Endodermal cell (in vitro differentiated cells): ENCODE data around the gene SLC25A46. TPM values are rescaled to one million over a fixed set of nuclear protein-coding genes. Genes with fewer than 3 reads are reported as not detected.

Source experiments
- DNase-seq: peaks from one replicate; pipeline ENCODE4 v3.0.0-alpha.2; 2017
- H3K27ac ChIP-seq: 2 replicates; pipeline ENCODE4 v1.5.1; 2013; ENCODE audit warnings: mild to moderate bottlenecking, low read depth, low read length, moderate library complexity
- H3K27me3 ChIP-seq: 2 replicates; pipeline ENCODE4 v1.6.1; 2013; ENCODE audit warnings: mild to moderate bottlenecking, low read length, moderate library complexity; ENCODE audit not compliant: insufficient read depth, control insufficient read depth, poor library complexity, severe bottlenecking
- H3K36me3 ChIP-seq: 2 replicates; pipeline ENCODE4 v1.7.0; 2013; ENCODE audit warnings: mild to moderate bottlenecking, low read length, moderate library complexity; ENCODE audit not compliant: control insufficient read depth, insufficient read depth
- H3K4me1 ChIP-seq: one replicate; pipeline ENCODE4 v1.7.0; 2013; ENCODE audit warnings: low read length; ENCODE audit not compliant: control insufficient read depth, insufficient read depth
- H3K4me3 ChIP-seq: 2 replicates; pipeline ENCODE4 v1.5.1; 2013; ENCODE audit warnings: mild to moderate bottlenecking, low read length, moderate library complexity
- H3K9ac ChIP-seq: 2 replicates; pipeline ENCODE4 v1.6.1; 2013; ENCODE audit warnings: mild to moderate bottlenecking, low read length, moderate library complexity; ENCODE audit not compliant: poor library complexity, severe bottlenecking; ENCODE audit errors: extremely low read depth
- H3K9me3 ChIP-seq: 2 replicates; pipeline ENCODE4 v1.6.1; 2013; ENCODE audit warnings: mild to moderate bottlenecking, low read length, moderate library complexity; ENCODE audit not compliant: control insufficient read depth
- H3K27ac Mint-ChIP-seq: 2 replicates; pipeline ENCODE4 v1.8.0; 2020; ENCODE audit warnings: mixed read lengths
- H3K27me3 Mint-ChIP-seq: 2 replicates; pipeline ENCODE4 v1.8.0; 2021; ENCODE audit warnings: mild to moderate bottlenecking, mixed read lengths; ENCODE audit not compliant: insufficient read depth
- H3K36me3 Mint-ChIP-seq: 2 replicates; pipeline ENCODE4 v1.8.0; 2020; ENCODE audit warnings: low read depth, mixed read lengths
- H3K4me1 Mint-ChIP-seq: 2 replicates; pipeline ENCODE4 v1.8.0; 2020; ENCODE audit warnings: mixed read lengths
- H3K4me3 Mint-ChIP-seq: 2 replicates; pipeline ENCODE4 v1.8.0; 2020; ENCODE audit warnings: mild to moderate bottlenecking, moderate library complexity, mixed read lengths
- H3K9me3 Mint-ChIP-seq: 2 replicates; pipeline ENCODE4 v1.8.0; 2020; ENCODE audit warnings: mild to moderate bottlenecking, mixed read lengths
- WGBS, 2 experiments: methylation state at CpG; one replicate each; pipeline versions ENCODE4 v1.1.5 to v1.1.7; 2013; ENCODE audit warnings: missing lambda C conversion rate in 2 of 2, mixed read lengths in 1 of 2; ENCODE audit not compliant: insufficient coverage in 1 of 2, insufficient read length in 1 of 2; 5-methylcytosine and 5-hydroxymethylcytosine counted together
- total RNA-seq, 2 donors: library from RNA; stranded (reverse); fragmentation: NEBNext Ultra II Directional in 1 of 2; extraction: Animal tissue kit (Norgen Biotek cat#: 25700) in 1 of 2; gene quantifications; 2 replicates in 1 of 2; 3 replicates in 1 of 2; pipeline ENCODE4 v1.2.1, GENCODE V29; 2021
- TF ChIP-seq, protein P1 (sequence below): fragments of 200-600 bp; sonication (generic); conservative IDR thresholded peaks from 2 replicates; pipeline ENCODE4 v1.5.0; 2021; ENCODE audit warnings: antibody characterized with exemption, mild to moderate bottlenecking

The SLC25A46 gene
- total RNA-seq, 2 donors from 2014 or later = 22.7 to 24.5 TPM

DNA sequence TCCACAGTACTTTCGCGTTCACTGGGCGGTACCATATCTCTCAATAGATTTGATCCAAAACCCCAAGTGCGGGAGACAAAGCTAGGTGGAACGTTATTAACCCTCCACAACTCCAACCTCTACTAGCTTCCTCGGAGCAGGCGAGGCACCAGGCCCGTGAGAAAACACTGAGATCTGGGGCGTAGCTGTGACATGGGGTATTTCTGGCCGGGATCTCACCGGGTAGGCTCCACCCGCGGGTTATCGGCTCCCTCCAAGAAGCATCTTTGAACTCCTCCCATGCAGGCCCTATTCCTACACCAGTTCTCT, 350 bp upstream of the SLC25A46 start:
- Mint-ChIP-seq H3K9me3 (no peaks in the 10 kb centered on the region), H3K27me3 (peaks cover 18% of the 10 kb centered on the region), H3K4me1 (peaks cover 8% of the 10 kb centered on the region), H3K36me3 (peaks cover 3% of the 10 kb centered on the region), H3K4me3 (peak overlapping the region; percentile 96), H3K27ac (peak overlapping the region; percentile 93)
- H3K9ac ChIP-seq = peak overlapping the region; percentile 54
- TF ChIP-seq, protein P1, sequence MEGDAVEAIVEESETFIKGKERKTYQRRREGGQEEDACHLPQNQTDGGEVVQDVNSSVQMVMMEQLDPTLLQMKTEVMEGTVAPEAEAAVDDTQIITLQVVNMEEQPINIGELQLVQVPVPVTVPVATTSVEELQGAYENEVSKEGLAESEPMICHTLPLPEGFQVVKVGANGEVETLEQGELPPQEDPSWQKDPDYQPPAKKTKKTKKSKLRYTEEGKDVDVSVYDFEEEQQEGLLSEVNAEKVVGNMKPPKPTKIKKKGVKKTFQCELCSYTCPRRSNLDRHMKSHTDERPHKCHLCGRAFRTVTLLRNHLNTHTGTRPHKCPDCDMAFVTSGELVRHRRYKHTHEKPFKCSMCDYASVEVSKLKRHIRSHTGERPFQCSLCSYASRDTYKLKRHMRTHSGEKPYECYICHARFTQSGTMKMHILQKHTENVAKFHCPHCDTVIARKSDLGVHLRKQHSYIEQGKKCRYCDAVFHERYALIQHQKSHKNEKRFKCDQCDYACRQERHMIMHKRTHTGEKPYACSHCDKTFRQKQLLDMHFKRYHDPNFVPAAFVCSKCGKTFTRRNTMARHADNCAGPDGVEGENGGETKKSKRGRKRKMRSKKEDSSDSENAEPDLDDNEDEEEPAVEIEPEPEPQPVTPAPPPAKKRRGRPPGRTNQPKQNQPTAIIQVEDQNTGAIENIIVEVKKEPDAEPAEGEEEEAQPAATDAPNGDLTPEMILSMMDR = no peak
- DNase-seq = no peak
- 4 to 9% methylated on average over 5 to 14 of the region's 14 CpGs for WGBS, 2 experiments
- peak overlapping the region; percentile 94 for H3K4me3 ChIP-seq
- no peak overlapping the region for H3K27ac ChIP-seq
- no peaks in the 10 kb centered on the region for H3K9me3 ChIP-seq
- peaks cover 34% of the 10 kb centered on the region for H3K27me3 ChIP-seq
- H3K4me1 ChIP-seq = no peaks in the 10 kb centered on the region
- H3K36me3 ChIP-seq = no peaks in the 10 kb centered on the region

DNA sequence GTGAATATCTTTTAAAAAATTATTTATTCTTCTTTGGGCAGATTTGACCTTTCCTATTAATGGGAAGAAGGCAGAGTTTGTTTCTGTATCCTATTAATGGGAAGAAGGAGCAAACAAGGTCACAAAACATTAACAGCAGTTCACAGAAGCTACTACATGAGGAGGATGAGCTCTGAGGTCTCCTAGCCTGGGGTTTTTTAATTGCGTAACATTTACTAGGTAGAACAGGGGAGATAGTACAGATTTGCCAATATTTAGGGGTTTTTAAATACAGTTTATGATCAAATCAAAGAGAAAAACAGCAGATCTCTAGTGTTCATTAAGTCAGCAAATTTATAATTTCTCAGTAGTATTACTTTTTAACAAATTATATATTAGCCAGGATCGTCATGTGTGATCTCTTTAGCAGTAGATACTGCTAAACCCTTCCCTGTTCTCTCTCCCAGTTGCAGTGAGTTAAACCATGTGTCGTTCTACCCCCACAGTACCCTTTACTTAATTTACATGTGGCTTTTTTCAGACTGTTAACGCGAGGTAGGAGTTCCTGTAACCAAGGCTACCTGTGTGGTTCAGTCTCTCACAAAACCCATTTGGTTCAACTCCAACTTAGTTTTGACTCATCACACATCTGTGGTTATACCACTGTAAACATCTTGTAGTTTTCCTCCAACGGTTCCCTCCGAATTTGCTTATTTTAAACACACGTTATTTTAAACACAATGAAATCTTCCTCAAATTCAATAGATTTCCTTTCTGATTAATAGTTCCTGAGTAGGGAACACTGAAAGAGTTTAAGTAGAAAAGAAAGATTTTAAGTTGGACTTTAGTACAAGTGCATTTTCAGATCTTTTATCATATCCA, 13.3 kb downstream of the SLC25A46 start:
- H3K27ac ChIP-seq = no peak overlapping the region
- DNase-seq = no peak
- H3K27ac Mint-ChIP-seq = no peak overlapping the region
- WGBS, 2 experiments = 82 to 84% methylated on average over 3 to 8 of the region's 8 CpGs
- H3K4me3 ChIP-seq = no peak overlapping the region
- H3K9me3 ChIP-seq = no peaks in the 10 kb centered on the region
- H3K36me3 ChIP-seq = peaks cover 29% of the 10 kb centered on the region
- no peak overlapping the region for H3K4me3 Mint-ChIP-seq
- H3K9me3 Mint-ChIP-seq = no peaks in the 10 kb centered on the region
- TF ChIP-seq, protein P1 = no peak
- no peaks in the 10 kb centered on the region for H3K27me3 ChIP-seq
- no peaks in the 10 kb centered on the region for H3K4me1 Mint-ChIP-seq
- H3K4me1 ChIP-seq = no peaks in the 10 kb centered on the region
- H3K27me3 Mint-ChIP-seq = no peaks in the 10 kb centered on the region
- H3K9ac ChIP-seq = no peak overlapping the region
- H3K36me3 Mint-ChIP-seq = peaks cover 13% of the 10 kb centered on the region

DNA sequence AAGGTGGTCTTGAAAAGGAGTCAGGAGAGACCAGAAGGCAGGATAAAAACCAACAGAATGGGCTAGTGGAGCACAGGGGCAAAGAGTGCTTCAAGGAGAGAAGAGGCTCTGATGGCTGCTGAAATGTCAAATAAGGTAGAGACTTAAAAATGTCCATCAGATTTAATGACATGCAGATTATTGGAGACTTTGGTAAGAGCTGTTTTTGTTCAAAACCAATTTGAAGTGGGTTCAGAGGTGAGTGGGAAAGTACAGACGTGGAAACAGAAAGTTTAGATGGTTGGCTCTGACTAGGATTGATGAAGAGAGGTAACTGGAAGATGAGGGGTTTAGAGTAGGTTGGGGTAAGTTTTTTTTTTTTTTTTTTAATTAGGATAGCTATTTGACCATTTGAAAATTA, 14.1 kb downstream of the SLC25A46 start:
- Histone ChIP-seq H3K9me3 (no peaks in the 10 kb centered on the region), H3K9ac (no peak overlapping the region), H3K27ac (no peak overlapping the region), H3K36me3 (peaks cover 36% of the 10 kb centered on the region), H3K4me3 (no peak overlapping the region), H3K27me3 (no peaks in the 10 kb centered on the region), H3K4me1 (no peaks in the 10 kb centered on the region)
- Mint-ChIP-seq H3K4me3 (no peak overlapping the region), H3K9me3 (no peaks in the 10 kb centered on the region), H3K27ac (no peak overlapping the region), H3K27me3 (no peaks in the 10 kb centered on the region), H3K4me1 (no peaks in the 10 kb centered on the region), H3K36me3 (peaks cover 12% of the 10 kb centered on the region)
- no peak for DNase-seq
- TF ChIP-seq, protein P1 = no peak
- WGBS, 2 experiments = 95 to 100% methylated on average over 1 of the region's 1 CpG
